Cardiac septum (tissue), 1 donor: ENCODE measurements around the gene PCCA. TPM values are rescaled to one million over a fixed set of nuclear protein-coding genes. Genes with fewer than 3 reads are reported as not detected.
A peak's percentile ranks its signal among the peaks of the same experiment; 100 is the strongest.
"Not testable (repeated sequence)": the region's sequence is repeated elsewhere in the genome, so short reads cannot be mapped to it uniquely, and the experiment has no call there.

ENCODE experiments used
- DNase-seq: peaks from one replicate; pipeline ENCODE4 v3.0.0-alpha.2; 2020; ENCODE audit warnings: low spot score
- intact Hi-C: fragments of 100-400 bp; cut with DNase I; formaldehyde crosslinking; loops from one replicate; pipeline ENCODE4 v1.14.0; 2022
- total RNA-seq: library from RNA; stranded (reverse); fragmentation: NEBNext Ultra II Directional; extraction: Animal tissue kit (Norgen Biotek cat#: 25700); gene quantifications from one replicate; pipeline ENCODE4 v1.2.1, GENCODE V29; 2021
- donor health status: DM: no; HTN: no; CAD: no.

PCCA gene
- total RNA-seq, 1 donor from 2014 or later = 51.2 TPM

- DNase-seq = no peak
- intact Hi-C loops = no loop called here
Observed at GRCh38 chr13:100381595-100382224, 292.8 kb downstream of the PCCA start.

DNA sequence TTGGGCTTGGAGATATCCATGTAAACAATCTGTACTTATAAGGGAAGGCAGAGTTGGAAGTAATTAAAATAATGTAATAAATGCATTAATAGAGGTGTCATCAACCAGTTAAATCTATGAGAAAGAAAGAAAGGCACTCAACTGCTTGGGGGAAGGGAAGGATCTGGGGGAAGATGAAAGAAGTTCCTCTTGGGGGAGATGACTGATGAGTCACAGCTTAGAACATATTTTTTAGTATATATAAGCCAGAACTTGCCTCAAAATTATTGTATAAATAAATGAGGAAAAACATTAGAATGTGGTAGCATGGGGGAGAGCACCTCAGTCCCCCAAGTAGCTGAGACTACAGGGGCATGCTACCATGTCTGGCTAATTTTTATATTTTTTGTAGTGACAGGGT lies 293.9 kb downstream of the PCCA start:
- DNase-seq = no peak
- intact Hi-C loops = no loop called here

GRCh38 chr13:100387416-100387815 lies 298.5 kb downstream of the PCCA start:
- no peak for DNase-seq
- intact Hi-C loops = no loop called here

DNA sequence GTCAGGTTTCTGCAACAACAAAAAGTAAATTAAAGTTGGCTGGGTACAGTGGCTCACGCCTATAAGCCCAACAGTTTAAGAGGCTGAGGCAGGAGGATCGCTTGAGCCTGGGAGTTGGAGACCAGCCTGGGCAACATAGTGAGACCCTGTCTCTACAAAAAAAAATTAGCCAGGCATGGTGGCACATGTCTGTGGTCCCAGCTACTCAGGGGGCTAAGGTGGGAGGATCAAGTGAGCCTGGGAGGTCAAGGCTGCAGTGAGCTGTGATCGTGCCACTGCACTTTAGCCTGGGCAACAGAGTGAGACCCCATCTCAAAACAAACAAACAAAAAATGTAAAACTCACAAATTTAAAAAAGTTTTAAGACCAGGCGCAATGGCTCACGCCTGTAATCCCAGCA lies 299.3 kb downstream of the PCCA start:
- DNase-seq, intact Hi-C loops: not testable (repeated sequence)

GRCh38 chr13:100388923-100389322 lies 300.0 kb downstream of the PCCA start:
- intact Hi-C loops = no loop called here
- no peak for DNase-seq

DNA sequence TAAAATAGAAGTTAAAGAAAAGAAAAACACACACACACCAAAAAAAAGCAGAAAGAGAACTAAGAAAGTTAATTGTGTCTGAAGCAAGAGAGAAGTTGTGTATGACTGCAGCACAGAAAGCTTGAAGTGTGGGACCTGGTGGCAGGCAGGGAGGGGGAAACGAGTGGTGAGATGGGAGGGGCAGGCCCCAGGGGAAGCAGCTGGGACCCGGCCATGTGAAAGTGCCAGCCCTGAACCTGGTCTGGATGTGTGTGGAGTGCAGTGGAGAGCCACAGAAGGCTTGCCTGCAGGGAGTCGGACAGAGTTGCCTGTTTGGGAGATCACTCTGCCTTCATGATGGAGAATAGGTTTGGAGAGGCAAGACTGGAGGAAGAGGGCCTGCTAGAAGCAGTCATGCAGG lies 300.7 kb downstream of the PCCA start:
- no peak for DNase-seq
- intact Hi-C loops = no loop called here

GRCh38 chr13:100392709-100393630 lies 304.1 kb downstream of the PCCA start:
- intact Hi-C loops = no loop called here
- peak; percentile 86 for DNase-seq

- intact Hi-C loops = no loop called here
- no peak for DNase-seq
Observed at GRCh38 chr13:100394005-100394695, 305.3 kb downstream of the PCCA start.

- DNase-seq = no peak
- intact Hi-C loops = no loop called here
Observed at GRCh38 chr13:100395698-100396373, 306.9 kb downstream of the PCCA start.

DNA sequence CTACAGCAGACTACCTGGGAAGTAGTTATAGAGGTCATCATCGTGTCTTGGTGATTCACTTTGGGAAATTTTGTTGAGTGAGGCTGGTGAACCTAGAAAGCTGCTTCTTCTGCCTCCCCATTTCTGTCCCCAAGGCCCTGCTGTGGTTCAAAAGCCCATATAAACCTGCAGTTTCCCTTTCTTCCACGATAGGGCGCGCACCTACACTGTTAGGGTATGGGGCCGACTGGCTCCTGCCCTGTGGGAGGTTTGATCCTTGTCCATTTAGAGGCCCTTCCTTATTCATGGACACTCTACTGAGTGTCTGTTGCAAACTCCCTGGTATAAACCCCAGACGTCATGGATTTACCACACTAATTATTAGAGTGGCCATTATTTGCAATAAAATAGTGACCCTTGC lies 307.9 kb downstream of the PCCA start:
- intact Hi-C loops = no loop called here

GRCh38 chr13:100397627-100398026 lies 308.7 kb downstream of the PCCA start:
- intact Hi-C loops = no loop called here
- no peak for DNase-seq

More for the DNA sequence above, 307.9 kb downstream of the PCCA start:
- DNase-seq = no peak

DNA sequence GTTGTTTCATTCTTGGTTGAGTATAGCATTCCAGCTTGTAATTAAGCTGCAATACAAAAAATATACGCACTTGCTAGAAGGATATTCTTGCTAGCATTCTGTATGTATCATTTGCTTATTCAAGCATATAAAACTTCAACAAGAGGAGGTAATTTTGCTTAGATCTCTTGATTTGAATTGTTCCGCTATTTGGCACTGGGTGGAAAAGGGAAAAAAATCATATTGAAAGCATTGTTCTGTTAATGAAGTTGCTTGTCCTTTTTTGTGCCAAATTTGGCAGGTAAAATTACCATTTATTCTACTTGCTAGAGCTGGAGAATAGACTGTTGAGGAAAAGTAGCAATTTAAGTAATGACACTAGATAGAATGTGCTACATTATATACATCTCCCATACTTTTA lies 309.5 kb downstream of the PCCA start:
- intact Hi-C loops = no loop called here
- no peak for DNase-seq

GRCh38 chr13:100399455-100399854 lies 310.6 kb downstream of the PCCA start:
- DNase-seq = no peak
- intact Hi-C loops = no loop called here

DNA sequence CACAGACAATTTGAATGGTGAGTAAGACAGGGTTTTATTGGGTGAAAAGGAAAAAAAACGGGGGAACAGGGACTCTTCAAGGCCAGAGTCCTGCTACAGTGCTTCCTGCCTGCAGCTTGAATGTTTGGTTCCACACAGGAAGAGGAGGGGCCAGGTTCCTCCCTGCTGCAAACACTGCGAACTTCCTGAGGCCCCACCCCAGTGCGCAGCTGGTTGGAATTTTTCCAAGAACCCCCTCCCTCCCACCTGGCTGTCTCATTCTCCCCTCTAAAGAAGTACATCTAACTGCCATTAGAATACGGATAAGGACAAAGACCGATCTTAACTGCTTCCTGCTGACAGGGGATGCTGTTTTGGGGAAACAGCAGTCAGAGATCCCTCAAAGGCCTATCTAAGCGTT lies 314.8 kb downstream of the PCCA start:
- intact Hi-C loops = no loop called here
- DNase-seq = no peak

DNA sequence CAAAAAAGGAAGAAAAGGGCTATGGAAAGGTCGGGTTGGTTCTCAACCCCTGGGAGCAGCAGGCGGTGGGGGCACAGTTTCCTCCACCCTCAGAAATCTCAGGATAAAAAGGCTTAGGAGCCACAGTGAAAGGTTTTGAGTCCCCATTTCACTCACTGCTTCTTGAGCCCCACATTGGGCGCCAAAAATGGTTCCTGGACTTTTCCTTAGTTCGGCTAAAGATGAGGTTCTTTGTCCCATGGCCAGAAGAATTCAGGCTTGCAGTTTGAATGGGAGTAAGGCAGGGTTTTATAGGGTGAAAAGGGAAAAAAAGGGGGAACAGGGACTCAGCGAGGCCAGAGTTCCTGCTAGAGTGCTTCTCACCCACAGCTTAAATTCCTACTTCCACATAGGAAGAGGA lies 320.2 kb downstream of the PCCA start:
- intact Hi-C loops = no loop called here
- no peak for DNase-seq

- intact Hi-C loops = no loop called here
- no peak for DNase-seq
Observed at GRCh38 chr13:100423375-100423774, 334.5 kb downstream of the PCCA start.

- intact Hi-C loops = no loop called here
- DNase-seq = no peak
Observed at GRCh38 chr13:100428986-100429385, 340.1 kb downstream of the PCCA start.

DNA sequence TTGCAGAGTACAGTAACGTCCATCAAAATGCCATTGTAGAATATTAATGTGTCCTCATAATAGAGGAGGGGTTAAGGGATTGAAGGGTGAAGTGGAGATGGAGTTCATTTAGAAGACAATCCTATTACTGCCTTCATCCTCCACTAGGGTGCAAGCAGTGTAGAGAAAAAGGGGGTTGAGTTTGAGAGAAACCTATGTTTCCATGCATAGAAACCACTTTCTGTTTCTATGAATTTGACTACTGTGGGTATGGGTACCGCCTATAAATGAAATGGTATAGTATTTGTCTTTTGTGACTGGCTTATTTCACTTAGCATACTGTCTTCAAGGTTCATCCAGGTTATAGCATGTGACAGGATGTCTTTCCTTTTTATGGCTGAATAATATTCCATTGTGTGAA lies 343.7 kb downstream of the PCCA start:
- intact Hi-C loops = no loop called here
- no peak for DNase-seq

GRCh38 chr13:100433475-100433874 lies 344.6 kb downstream of the PCCA start:
- DNase-seq = no peak
- intact Hi-C loops = no loop called here
